ENCODE results near the gene LCN6. TPM values are rescaled to one million over a fixed set of nuclear protein-coding genes. Genes with fewer than 3 reads are reported as not detected.
"Not testable (repeated sequence)": the region's sequence is repeated elsewhere in the genome, so short reads cannot be mapped to it uniquely, and the experiment has no call there.

LCN6 gene, protein sequence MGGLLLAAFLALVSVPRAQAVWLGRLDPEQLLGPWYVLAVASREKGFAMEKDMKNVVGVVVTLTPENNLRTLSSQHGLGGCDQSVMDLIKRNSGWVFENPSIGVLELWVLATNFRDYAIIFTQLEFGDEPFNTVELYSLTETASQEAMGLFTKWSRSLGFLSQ
- polyA plus RNA-seq (not detected in 2 replicates), polyA minus RNA-seq (not detected in 2 replicates)

- Histone ChIP-seq H3K9ac (ENCODE audit: low read length) (no peak within 1 kb of the TSS), H4K20me1 (ENCODE audit: insufficient read depth) (no peaks in the 10 kb centered on the region), H3K4me2 (ENCODE audit: low read length) (no peak within 1 kb of the TSS), H3K79me2 (replicated peaks; ENCODE audit: insufficient read depth, low read length) (no peaks in the 10 kb centered on the region), H2AFZ (ENCODE audit: low read depth, low read length) (no peak within 1 kb of the TSS), H3K27ac (ENCODE audit: low read length) (no peak within 1 kb of the TSS), H3F3A (ENCODE audit: insufficient read depth, low read length, poor library complexity, severe bottlenecking) (no peaks in the 10 kb centered on the region), H3K27me3 (ENCODE audit: insufficient read depth, low read depth, low read length) (no peaks in the 10 kb centered on the region), H3K9me2 (ENCODE audit: insufficient read depth, low read length) (no peaks in the 10 kb centered on the region), H3K4me3 (ENCODE audit: low read length) (no peak within 1 kb of the TSS), H3K36me3 (ENCODE audit: insufficient read depth, low read length) (no peaks in the 10 kb centered on the region), H3K9me3 (ENCODE audit: low read length) (no peaks in the 10 kb centered on the region)
- TF ChIP-seq, protein P1, sequence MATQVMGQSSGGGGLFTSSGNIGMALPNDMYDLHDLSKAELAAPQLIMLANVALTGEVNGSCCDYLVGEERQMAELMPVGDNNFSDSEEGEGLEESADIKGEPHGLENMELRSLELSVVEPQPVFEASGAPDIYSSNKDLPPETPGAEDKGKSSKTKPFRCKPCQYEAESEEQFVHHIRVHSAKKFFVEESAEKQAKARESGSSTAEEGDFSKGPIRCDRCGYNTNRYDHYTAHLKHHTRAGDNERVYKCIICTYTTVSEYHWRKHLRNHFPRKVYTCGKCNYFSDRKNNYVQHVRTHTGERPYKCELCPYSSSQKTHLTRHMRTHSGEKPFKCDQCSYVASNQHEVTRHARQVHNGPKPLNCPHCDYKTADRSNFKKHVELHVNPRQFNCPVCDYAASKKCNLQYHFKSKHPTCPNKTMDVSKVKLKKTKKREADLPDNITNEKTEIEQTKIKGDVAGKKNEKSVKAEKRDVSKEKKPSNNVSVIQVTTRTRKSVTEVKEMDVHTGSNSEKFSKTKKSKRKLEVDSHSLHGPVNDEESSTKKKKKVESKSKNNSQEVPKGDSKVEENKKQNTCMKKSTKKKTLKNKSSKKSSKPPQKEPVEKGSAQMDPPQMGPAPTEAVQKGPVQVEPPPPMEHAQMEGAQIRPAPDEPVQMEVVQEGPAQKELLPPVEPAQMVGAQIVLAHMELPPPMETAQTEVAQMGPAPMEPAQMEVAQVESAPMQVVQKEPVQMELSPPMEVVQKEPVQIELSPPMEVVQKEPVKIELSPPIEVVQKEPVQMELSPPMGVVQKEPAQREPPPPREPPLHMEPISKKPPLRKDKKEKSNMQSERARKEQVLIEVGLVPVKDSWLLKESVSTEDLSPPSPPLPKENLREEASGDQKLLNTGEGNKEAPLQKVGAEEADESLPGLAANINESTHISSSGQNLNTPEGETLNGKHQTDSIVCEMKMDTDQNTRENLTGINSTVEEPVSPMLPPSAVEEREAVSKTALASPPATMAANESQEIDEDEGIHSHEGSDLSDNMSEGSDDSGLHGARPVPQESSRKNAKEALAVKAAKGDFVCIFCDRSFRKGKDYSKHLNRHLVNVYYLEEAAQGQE (IDR thresholded peaks at IDR 0.05; ENCODE audit: borderline replicate concordance): no peak
- TF ChIP-seq POLR2AphosphoS5 (IDR thresholded peaks at IDR 0.05): no peak
- no peak for TF ChIP-seq MXI1 (conservative IDR thresholded peaks at IDR 0.05; ENCODE audit: poor library complexity, severe bottlenecking)
- TF ChIP-seq, protein P2, sequence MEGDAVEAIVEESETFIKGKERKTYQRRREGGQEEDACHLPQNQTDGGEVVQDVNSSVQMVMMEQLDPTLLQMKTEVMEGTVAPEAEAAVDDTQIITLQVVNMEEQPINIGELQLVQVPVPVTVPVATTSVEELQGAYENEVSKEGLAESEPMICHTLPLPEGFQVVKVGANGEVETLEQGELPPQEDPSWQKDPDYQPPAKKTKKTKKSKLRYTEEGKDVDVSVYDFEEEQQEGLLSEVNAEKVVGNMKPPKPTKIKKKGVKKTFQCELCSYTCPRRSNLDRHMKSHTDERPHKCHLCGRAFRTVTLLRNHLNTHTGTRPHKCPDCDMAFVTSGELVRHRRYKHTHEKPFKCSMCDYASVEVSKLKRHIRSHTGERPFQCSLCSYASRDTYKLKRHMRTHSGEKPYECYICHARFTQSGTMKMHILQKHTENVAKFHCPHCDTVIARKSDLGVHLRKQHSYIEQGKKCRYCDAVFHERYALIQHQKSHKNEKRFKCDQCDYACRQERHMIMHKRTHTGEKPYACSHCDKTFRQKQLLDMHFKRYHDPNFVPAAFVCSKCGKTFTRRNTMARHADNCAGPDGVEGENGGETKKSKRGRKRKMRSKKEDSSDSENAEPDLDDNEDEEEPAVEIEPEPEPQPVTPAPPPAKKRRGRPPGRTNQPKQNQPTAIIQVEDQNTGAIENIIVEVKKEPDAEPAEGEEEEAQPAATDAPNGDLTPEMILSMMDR (IDR thresholded peaks at IDR 0.05; ENCODE audit: poor library complexity, severe bottlenecking): no peak
- TF ChIP-seq SMC3 (conservative IDR thresholded peaks at IDR 0.05; ENCODE audit: poor library complexity): no peak
- TF ChIP-seq TAF1 (IDR thresholded peaks at IDR 0.05; ENCODE audit: low read depth): no peak
Observed at GRCh38 chr9:136748201-136748600, at the start of gene LCN6. Gene LCN6, minus strand, starts transcription at chr9:136748525. Its CDS starts 42 bp downstream, at chr9:136748483.

DNA sequence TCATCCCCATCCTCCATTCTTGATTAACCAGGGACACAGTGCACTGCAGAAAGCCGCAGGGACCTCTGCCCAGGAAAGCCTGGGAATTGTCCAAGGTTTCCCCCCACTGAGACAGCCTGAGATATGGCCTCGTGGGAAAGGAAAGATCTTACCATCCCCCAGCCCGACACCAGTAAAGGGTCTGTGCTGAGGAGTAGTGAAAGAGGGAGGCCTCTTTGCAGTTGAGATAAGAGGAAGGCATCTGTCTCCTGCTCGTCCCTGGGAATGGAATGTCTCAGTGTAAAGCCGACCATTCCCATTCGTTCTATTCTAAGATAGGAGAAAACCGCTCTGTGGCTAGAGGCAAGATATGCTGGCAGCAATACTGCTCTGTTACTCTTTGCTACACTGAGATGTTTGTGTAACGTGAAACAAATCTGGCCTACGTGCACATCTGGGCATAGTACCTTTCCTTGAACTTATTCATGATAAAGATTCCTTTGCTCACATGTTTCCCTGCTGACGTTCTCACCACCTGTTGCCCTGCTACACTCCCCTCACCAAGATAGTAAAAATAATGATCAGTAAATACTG is 48.5 kb upstream of the LCN6 start:
- H3K4me3 ChIP-seq (ENCODE audit: low read length); H3K79me2 ChIP-seq (replicated peaks; ENCODE audit: insufficient read depth, low read length); H3K9ac ChIP-seq (ENCODE audit: low read length); H3K36me3 ChIP-seq (ENCODE audit: insufficient read depth, low read length); H3K27ac ChIP-seq (ENCODE audit: low read length); H2AFZ ChIP-seq (ENCODE audit: low read depth, low read length); H3K4me2 ChIP-seq (ENCODE audit: low read length); H3F3A ChIP-seq (ENCODE audit: insufficient read depth, low read length, poor library complexity, severe bottlenecking); H3K27me3 ChIP-seq (ENCODE audit: insufficient read depth, low read depth, low read length); H3K9me2 ChIP-seq (ENCODE audit: insufficient read depth, low read length); H4K20me1 ChIP-seq (ENCODE audit: insufficient read depth); H3K9me3 ChIP-seq (ENCODE audit: low read length): not testable (repeated sequence)

- TF ChIP-seq EP300 (conservative IDR thresholded peaks at IDR 0.05; ENCODE audit: poor library complexity, severe bottlenecking) (no peak), MXI1 (conservative IDR thresholded peaks at IDR 0.05; ENCODE audit: poor library complexity, severe bottlenecking) (no peak), TAF1 (IDR thresholded peaks at IDR 0.05; ENCODE audit: low read depth) (no peak), SMC3 (conservative IDR thresholded peaks at IDR 0.05; ENCODE audit: poor library complexity) (no peak), POLR2AphosphoS5 (IDR thresholded peaks at IDR 0.05) (no peak), EZH2 (IDR thresholded peaks at IDR 0.05; ENCODE audit: borderline replicate concordance, insufficient read depth, low read length, poor library complexity, severe bottlenecking) (no peak), RAD21 (conservative IDR thresholded peaks at IDR 0.05) (no peak)
- TF ChIP-seq, protein P1 (IDR thresholded peaks at IDR 0.05; ENCODE audit: borderline replicate concordance): no peak
- TF ChIP-seq, protein P2 (IDR thresholded peaks at IDR 0.05; ENCODE audit: poor library complexity, severe bottlenecking): no peak
- Histone ChIP-seq H2AFZ (ENCODE audit: low read depth, low read length) (no peak within 1 kb of the TSS), H3K9ac (ENCODE audit: low read length) (no peak within 1 kb of the TSS), H3K4me3 (ENCODE audit: low read length) (no peak within 1 kb of the TSS), H3F3A (ENCODE audit: insufficient read depth, low read length, poor library complexity, severe bottlenecking) (no peaks in the 10 kb centered on the region), H3K27me3 (ENCODE audit: insufficient read depth, low read depth, low read length) (no peaks in the 10 kb centered on the region), H3K9me2 (ENCODE audit: insufficient read depth, low read length) (no peaks in the 10 kb centered on the region), H3K79me2 (replicated peaks; ENCODE audit: insufficient read depth, low read length) (no peaks in the 10 kb centered on the region), H3K9me3 (ENCODE audit: low read length) (no peaks in the 10 kb centered on the region), H3K27ac (ENCODE audit: low read length) (no peak within 1 kb of the TSS), H3K4me2 (ENCODE audit: low read length) (no peak within 1 kb of the TSS), H4K20me1 (ENCODE audit: insufficient read depth) (no peaks in the 10 kb centered on the region), H3K36me3 (ENCODE audit: insufficient read depth, low read length) (no peaks in the 10 kb centered on the region)
Observed at GRCh38 chr9:136796238-136796774, 48.0 kb upstream of the LCN6 start, which contains the start of gene CCDC183. Gene CCDC183, plus strand, starts transcription at chr9:136796338. Its CDS starts 60 bp downstream, at chr9:136796398.
